Measurements from ENCODE around the gene HAAO.

Gene HAAO

DNA sequence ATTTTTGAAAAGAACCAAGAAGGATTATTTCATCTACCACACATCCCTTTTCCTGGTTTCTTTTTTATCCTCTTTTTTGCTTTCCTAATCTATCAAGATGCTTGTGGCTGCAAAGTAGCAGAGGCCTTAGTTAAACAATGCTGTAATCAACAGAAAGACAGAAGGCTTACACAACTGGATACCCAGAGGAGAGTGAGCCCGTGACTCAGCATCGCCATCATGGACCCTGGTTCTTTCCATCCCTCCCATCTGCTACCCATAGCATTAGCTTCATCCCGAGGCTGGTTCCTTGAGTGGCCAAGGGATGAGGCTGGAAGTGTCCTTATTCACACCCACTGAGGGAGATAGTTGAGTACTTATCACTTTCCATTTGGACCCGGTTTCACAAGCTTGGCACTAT lies 7.5 kb upstream of the HAAO start:
- TF ChIP-seq, protein P1, sequence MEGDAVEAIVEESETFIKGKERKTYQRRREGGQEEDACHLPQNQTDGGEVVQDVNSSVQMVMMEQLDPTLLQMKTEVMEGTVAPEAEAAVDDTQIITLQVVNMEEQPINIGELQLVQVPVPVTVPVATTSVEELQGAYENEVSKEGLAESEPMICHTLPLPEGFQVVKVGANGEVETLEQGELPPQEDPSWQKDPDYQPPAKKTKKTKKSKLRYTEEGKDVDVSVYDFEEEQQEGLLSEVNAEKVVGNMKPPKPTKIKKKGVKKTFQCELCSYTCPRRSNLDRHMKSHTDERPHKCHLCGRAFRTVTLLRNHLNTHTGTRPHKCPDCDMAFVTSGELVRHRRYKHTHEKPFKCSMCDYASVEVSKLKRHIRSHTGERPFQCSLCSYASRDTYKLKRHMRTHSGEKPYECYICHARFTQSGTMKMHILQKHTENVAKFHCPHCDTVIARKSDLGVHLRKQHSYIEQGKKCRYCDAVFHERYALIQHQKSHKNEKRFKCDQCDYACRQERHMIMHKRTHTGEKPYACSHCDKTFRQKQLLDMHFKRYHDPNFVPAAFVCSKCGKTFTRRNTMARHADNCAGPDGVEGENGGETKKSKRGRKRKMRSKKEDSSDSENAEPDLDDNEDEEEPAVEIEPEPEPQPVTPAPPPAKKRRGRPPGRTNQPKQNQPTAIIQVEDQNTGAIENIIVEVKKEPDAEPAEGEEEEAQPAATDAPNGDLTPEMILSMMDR (IDR thresholded peaks at IDR 0.05; ENCODE audit: unreplicated experiment in 3 of 3): no peak
- Mint-ChIP-seq H3K27ac (no peak overlapping the region), H3K27me3 (ENCODE audit: low read depth) (no peaks in the 10 kb centered on the region), H3K4me1 (peaks cover 32% of the 10 kb centered on the region), H3K36me3 (ENCODE audit: low read depth) (peaks cover 25% of the 10 kb centered on the region), H3K4me3 (no peak overlapping the region), H3K9me3 (peaks cover 3% of the 10 kb centered on the region)

DNA sequence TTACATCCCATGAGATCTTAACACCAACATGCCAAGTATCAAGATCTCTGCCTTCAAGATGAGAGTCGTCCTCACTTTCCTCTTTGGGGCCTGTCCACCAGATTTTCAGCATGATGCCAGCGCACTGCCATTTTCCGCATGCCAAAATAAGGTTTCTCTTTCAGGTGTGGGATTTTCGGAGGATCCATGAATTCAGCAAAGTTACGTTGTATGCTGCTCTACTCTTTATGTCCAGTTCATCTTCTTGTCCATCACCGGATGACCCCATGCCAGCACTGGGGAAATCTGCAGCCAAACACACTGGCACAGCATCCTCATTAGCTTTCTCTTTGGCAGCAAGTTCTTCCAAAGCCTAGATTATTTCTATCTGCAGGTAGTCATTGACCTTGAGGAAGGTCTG lies 4.9 kb upstream of the HAAO start:
- Mint-ChIP-seq H3K36me3 (ENCODE audit: low read depth) (peaks cover 23% of the 10 kb centered on the region), H3K27ac (no peak overlapping the region), H3K4me3 (no peak overlapping the region), H3K9me3 (peaks cover 3% of the 10 kb centered on the region), H3K4me1 (peaks cover 49% of the 10 kb centered on the region), H3K27me3 (ENCODE audit: low read depth) (no peaks in the 10 kb centered on the region)
- TF ChIP-seq, protein P1 (IDR thresholded peaks at IDR 0.05; ENCODE audit: unreplicated experiment in 3 of 3): no peak

DNA sequence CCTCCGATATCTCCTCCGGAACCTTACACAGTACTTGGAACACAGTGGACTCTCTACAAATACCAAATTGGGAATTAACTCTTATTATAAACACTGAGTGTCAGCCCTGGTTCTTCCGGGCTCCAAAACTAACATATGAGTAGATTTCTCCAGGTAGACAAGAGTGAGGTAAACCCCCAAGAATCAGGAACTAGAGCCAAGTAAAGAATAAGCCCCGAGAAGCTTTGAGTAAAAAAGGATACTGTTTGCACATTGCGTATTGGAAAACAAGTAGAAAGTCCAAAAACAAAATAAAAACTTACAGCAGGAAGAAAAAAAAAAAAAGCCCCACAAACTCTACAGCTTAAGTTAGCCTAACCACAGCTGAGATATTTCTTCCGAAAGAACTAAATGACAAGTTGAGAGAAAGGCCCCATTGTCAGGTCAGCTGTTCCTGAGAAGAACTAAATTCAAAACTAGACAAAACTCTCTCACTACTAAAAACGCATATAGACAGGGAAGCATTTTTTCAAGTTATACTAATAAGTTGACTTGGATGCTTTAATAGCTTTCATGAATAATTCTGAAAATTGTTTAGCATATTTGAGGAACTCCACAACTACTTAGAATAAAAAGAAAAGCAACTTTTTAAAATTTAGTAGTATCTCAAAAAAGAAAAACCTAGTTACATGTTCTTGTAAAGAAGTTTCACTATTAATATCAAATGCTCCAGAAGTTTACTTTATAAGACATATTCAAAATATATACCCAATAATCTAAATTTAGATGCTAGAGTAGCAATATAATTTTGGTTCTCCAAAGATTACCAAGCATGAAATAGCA lies 4.3 kb upstream of the HAAO start:
- Mint-ChIP-seq H3K9me3 (peaks cover 3% of the 10 kb centered on the region), H3K36me3 (ENCODE audit: low read depth) (peaks cover 23% of the 10 kb centered on the region), H3K27me3 (ENCODE audit: low read depth) (no peaks in the 10 kb centered on the region), H3K4me3 (peak overlapping the region in 2 of 3 experiments; percentile 21 to 26), H3K4me1 (peaks cover 52% of the 10 kb centered on the region), H3K27ac (peak overlapping the region; percentile 63 to 99 (median 89))
- TF ChIP-seq, protein P1 (IDR thresholded peaks at IDR 0.05; ENCODE audit: unreplicated experiment in 3 of 3): no peak

DNA sequence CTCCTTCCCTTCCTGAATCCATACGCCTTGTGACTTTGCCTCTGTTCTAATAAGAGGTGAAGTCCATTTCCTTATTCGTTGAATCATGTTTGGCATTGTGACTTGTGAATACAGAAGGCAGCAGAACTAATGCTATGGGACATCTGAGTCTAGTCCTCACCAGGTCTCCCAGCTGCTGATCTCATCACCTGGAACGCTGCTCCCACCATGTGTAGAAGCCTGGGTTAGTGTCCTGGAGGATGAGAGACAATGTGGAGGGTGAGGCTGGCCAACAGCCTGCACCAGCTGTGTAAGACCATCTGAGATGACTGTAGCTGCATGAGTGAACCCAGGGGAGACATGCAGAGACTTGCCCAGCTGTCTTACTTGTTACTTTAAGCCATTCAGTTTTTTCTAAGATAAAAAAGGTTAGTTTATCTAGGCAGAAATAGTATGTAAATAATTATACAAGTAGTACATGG lies 3.5 kb upstream of the HAAO start:
- peak overlapping the region; percentile 7 to 37 (median 7) for H3K4me3 Mint-ChIP-seq
- peak overlapping the region; percentile 63 to 99 (median 89) for H3K27ac Mint-ChIP-seq
- H3K9me3 Mint-ChIP-seq: peaks cover 3% of the 10 kb centered on the region
- peaks cover 23% of the 10 kb centered on the region for H3K36me3 Mint-ChIP-seq (ENCODE audit: low read depth)
- peaks cover 52% of the 10 kb centered on the region for H3K4me1 Mint-ChIP-seq
- TF ChIP-seq, protein P1 (IDR thresholded peaks at IDR 0.05; ENCODE audit: unreplicated experiment in 3 of 3): no peak
- H3K27me3 Mint-ChIP-seq (ENCODE audit: low read depth): peaks cover 7% of the 10 kb centered on the region

DNA sequence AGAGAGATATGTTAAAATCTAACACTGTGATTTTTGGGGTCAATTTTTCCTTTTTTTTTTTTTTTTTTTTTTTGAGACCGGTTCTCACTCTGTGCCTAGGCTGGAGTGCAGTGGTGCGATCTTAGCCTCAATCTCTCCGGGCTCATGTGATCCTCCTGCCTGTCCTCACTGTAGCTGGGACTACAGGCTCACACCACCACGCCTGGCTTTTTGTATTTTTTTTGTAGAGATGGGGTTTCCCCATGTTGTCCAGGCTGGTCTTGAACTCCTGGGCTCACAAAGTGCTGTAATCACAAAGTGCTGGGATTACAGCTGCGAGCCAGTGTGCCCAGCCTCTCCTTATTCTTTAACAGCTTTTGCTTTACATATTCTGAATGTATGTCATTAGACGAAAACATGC lies 2.9 kb upstream of the HAAO start:
- peaks cover 50% of the 10 kb centered on the region for H3K4me1 Mint-ChIP-seq
- H3K4me3 Mint-ChIP-seq: peak overlapping the region; percentile 7 to 37 (median 7)
- TF ChIP-seq, protein P1 (IDR thresholded peaks at IDR 0.05; ENCODE audit: unreplicated experiment in 3 of 3): no peak
- peaks cover 8% of the 10 kb centered on the region for H3K27me3 Mint-ChIP-seq (ENCODE audit: low read depth)
- H3K9me3 Mint-ChIP-seq: no peaks in the 10 kb centered on the region
- peaks cover 19% of the 10 kb centered on the region for H3K36me3 Mint-ChIP-seq (ENCODE audit: low read depth)
- H3K27ac Mint-ChIP-seq: peak overlapping the region; percentile 98 to 99 (median 99)

Measured in nephron (organoid).